Cardiac fibroblast (primary cell): ENCODE results near the gene MAMLD1.

Source experiments
- DNase-seq, 2 donors: peaks; one replicate each; pipeline versions ENCODE4 v3.0.0 to v3.0.0-alpha.2; 2010; ENCODE audit warnings: low read depth in 2 of 2
- H3K4me3 ChIP-seq, 2 donors: replicated peaks in 1 of 2; 1 replicate in 1 of 2; 2 replicates in 1 of 2; pipeline ENCODE4 v1.5.1; 2011; ENCODE audit warnings: low read depth in 2 of 2, low read length in 2 of 2, mild to moderate bottlenecking in 2 of 2, moderate library complexity in 1 of 2
- TF ChIP-seq, protein P1 (sequence below): IDR thresholded peaks from one replicate; pipeline ENCODE4 v1.5.1; 2011; ENCODE audit warnings: low read depth, mild to moderate bottlenecking, low read length, inconsistent platforms

The MAMLD1 gene

DNA sequence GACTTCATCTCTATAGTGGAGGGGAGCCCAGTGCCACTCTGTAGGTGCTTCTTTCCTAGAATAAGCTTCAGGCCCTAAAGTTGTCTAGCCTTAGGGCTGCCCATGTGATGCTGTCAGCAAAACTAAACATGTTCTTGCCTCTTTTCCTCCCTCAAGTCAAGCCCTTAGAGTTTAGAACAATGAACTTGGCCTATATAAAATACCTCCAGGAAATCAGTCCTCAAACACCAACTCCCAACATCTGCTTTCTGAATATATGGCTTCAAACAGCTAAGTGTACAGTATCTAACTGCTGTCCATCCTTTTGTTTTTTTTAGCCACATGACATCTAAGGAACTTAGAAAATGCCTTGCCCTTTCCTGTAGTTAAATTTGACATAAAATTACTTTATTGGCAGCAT is 91.0 kb downstream of the MAMLD1 start:
- no peak for DNase-seq
- no peak overlapping the region for H3K4me3 ChIP-seq
- TF ChIP-seq, protein P1, sequence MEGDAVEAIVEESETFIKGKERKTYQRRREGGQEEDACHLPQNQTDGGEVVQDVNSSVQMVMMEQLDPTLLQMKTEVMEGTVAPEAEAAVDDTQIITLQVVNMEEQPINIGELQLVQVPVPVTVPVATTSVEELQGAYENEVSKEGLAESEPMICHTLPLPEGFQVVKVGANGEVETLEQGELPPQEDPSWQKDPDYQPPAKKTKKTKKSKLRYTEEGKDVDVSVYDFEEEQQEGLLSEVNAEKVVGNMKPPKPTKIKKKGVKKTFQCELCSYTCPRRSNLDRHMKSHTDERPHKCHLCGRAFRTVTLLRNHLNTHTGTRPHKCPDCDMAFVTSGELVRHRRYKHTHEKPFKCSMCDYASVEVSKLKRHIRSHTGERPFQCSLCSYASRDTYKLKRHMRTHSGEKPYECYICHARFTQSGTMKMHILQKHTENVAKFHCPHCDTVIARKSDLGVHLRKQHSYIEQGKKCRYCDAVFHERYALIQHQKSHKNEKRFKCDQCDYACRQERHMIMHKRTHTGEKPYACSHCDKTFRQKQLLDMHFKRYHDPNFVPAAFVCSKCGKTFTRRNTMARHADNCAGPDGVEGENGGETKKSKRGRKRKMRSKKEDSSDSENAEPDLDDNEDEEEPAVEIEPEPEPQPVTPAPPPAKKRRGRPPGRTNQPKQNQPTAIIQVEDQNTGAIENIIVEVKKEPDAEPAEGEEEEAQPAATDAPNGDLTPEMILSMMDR, result no peak

DNA sequence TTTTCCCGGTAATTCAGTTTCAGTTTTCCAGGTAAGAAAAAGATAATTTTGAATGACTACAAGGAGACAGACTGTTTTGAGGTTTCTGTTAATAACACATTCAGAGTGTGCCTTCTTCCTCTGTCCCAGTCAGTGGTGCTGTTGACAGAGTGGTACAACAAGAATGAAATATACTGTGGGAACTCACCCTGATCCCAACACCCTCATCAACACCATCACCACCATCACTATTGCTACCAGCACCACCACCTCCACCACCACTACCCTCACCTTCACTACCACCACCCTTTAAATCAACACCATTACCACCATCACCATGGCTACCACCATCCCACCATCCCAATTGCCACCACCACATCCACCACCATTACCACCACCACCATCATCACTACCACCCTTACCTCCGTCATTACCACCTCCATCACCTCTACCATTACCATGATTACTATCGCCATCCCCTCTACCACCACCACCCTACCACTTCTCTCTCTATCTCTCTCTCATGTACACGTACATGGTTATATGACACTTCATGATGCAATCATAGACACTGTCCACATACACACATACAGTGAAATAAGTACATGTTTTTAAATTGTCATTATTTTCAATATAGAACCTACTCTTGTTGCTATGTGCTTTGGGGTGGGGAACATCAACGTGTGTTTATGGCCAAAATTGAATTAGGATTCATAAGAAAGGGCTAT is 91.5 kb downstream of the MAMLD1 start:
- no peak overlapping the region for H3K4me3 ChIP-seq
- DNase-seq, result no peak
- TF ChIP-seq, protein P1, result no peak

DNA sequence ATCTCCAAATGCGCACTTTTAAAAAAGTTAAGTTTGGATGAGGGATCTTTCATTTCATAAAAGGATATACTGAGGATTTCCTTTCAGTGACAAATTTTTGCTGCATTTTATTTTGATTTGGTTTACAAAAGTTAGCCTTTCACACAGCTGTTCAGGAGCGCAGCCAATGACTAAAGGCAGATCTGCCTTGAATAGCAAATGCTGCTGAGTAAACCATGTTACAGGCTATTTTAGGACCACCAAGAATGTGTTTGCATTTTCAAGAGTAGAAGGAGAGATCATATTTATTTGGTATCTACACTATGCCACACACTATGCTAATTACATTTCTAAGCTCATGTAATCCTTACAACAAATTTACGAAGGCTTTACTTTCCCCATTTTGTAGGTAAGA is 92.1 kb downstream of the MAMLD1 start:
- no peak for DNase-seq
- TF ChIP-seq, protein P1, result no peak

DNA sequence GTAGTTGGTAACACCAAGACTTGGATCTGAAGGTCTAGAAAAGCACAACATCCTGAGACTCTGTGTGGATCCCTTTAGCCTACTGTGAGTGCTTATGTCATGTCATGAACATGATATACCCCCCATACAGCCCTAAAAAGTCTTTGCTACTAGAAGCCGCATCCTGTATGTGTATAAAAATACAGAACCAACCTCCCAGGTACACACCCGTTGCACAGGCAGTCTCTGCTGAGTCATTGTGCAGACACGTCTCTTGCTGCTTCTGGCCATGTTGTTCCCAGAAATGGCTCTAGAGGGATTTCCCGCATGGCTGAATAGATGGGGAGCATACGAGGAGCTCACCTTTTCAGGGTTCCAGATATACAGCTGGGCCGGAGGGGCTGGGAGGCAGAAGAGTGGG is 93.3 kb downstream of the MAMLD1 start:
- TF ChIP-seq, protein P1, result no peak
- DNase-seq, result no peak
- H3K4me3 ChIP-seq, result no peak overlapping the region

More for the DNA sequence above, 92.1 kb downstream of the MAMLD1 start:
- no peak overlapping the region for H3K4me3 ChIP-seq

DNA sequence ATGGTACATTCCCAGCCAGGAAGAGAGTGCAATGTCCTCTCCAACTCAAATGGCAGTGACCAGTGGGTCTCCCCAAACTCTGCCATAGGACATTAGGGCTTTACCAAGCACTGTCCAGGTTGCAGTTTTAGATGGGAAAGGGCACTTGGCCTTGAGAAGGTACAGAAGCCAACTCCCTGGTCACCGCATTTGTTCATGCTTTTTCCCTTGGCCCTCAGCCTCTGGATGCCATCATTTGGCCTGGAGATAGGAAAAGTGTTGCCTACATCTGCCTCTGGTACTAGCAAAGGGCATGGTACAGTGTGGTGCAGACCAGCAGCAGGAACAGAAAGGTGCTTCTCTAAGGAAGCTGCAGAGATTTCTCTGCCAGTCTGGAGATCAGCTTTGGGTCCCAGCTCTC is 93.8 kb downstream of the MAMLD1 start:
- TF ChIP-seq, protein P1, result no peak
- no peak for DNase-seq
- no peak overlapping the region for H3K4me3 ChIP-seq

DNA sequence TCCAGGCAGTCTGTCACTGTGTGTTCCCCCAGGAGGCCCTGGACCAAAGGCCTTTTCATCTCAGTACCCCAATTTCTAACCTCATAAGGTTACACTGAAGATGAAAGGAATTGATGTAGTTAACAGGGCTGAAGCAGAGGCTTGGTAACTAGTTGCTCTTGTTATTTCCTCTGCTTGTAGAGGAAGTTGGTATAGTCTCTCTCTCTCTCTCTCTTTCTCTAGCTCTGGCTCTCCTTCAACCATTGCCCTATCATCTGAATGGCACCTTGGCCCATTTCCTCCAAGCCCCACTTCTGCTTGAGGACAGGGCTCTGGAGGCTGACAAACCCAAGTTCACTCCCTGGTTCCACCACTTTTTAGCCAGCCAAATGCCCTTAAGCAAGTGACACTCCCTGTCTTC is 96.1 kb downstream of the MAMLD1 start:
- H3K4me3 ChIP-seq, result no peak overlapping the region
- no peak for DNase-seq
- TF ChIP-seq, protein P1, result no peak

DNA sequence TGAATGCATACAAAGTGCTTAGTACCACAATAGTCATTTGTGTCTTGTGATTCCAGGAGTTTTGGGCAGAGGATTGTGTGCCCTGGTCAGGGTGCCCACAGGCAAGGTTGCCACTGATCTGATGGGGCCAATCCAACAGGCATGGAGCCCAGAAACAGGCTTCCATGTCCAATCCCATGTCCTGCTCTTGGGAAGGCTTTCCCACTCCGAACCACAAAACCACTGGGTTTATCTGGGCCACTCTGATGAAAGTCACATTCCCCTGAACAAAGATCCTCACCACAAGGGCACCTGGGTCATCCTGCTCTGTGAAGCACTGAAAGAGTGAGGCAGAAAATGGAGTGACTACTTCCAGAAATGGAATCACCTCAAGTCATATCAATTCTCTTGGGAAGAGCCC is 96.9 kb downstream of the MAMLD1 start:
- no peak overlapping the region for H3K4me3 ChIP-seq
- DNase-seq, result no peak
- TF ChIP-seq, protein P1, result no peak
